WTC11 (cell line): Measurements from ENCODE around the gene SYNJ2. TPM values are rescaled to one million over a fixed set of nuclear protein-coding genes. Genes with fewer than 3 reads are reported as not detected.

Experiments
- ATAC-seq: fragments of 200-7000 bp; cut with Tn5 transposase; 2 replicates; pipeline ENCODE4 v1.10.0; 2021; ENCODE audit warnings: mild to moderate bottlenecking, moderate library complexity
- CTCF ChIA-PET: fragments of 300-600 bp; sonication (Branson Sonifier 250); formaldehyde crosslinking; loops from one replicate; lab custom pipeline; 2021; ENCODE audit warnings: antibody characterized with exemption; lab: Charles Lee
- POLR2A ChIA-PET: fragments of 350-600 bp; sonication (Branson Sonifier 250); formaldehyde crosslinking; loops from one replicate; lab custom pipeline; 2021; ENCODE audit warnings: antibody characterized with exemption; lab: Charles Lee
- DNase-seq: peaks from one replicate; pipeline ENCODE4 v3.0.0; 2021; ENCODE audit warnings: low spot score
- H3K27ac Mint-ChIP-seq: 2 replicates; pipeline ENCODE4 v1.8.0; 2021; ENCODE audit warnings: mixed read lengths
- H3K27me3 Mint-ChIP-seq: 2 replicates; pipeline ENCODE4 v1.8.0; 2021; ENCODE audit warnings: low read depth, mild to moderate bottlenecking, moderate library complexity, mixed read lengths
- H3K36me3 Mint-ChIP-seq: 2 replicates; pipeline ENCODE4 v1.8.0; 2021; ENCODE audit warnings: mixed read lengths
- H3K4me1 Mint-ChIP-seq: 2 replicates; pipeline ENCODE4 v1.8.0; 2022; ENCODE audit warnings: mixed read lengths
- H3K4me3 Mint-ChIP-seq: 2 replicates; pipeline ENCODE4 v1.8.0; 2021; ENCODE audit warnings: mild to moderate bottlenecking, moderate library complexity, mixed read lengths
- H3K9me3 Mint-ChIP-seq: 2 replicates; pipeline ENCODE4 v1.8.0; 2021; ENCODE audit warnings: mixed read lengths
- ARID4B ChIP-seq: sonication (generic); formaldehyde crosslinking; IDR thresholded peaks from 2 replicates; pipeline ENCODE4 v1.8.0; 2023; ENCODE audit warnings: missing genetic modification reagents, mild to moderate bottlenecking, borderline replicate concordance
- ATF2 ChIP-seq: sonication (generic); formaldehyde crosslinking; IDR thresholded peaks from 2 replicates; pipeline ENCODE4 v1.8.1; 2022; ENCODE audit warnings: low read depth, missing genetic modification reagents, borderline replicate concordance
- CREB1 ChIP-seq: sonication (generic); formaldehyde crosslinking; IDR thresholded peaks from 2 replicates; pipeline ENCODE4 v1.8.0; 2023; ENCODE audit warnings: mild to moderate bottlenecking, missing genetic modification reagents
- ETV6 ChIP-seq: sonication (generic); formaldehyde crosslinking; IDR thresholded peaks from 2 replicates; pipeline ENCODE4 v1.8.1; 2022; ENCODE audit warnings: mild to moderate bottlenecking, missing genetic modification reagents
- FOXP1 ChIP-seq: sonication (generic); formaldehyde crosslinking; IDR thresholded peaks from 2 replicates; pipeline ENCODE4 v1.8.0; 2022; ENCODE audit warnings: missing genetic modification reagents, mild to moderate bottlenecking, moderate library complexity, borderline replicate concordance
- GABPB1 ChIP-seq: sonication (generic); formaldehyde crosslinking; IDR thresholded peaks from 2 replicates; pipeline ENCODE4 v1.8.1; 2023; ENCODE audit warnings: mild to moderate bottlenecking, missing genetic modification reagents
- GTF2I ChIP-seq: fragments of 250-450 bp; sonication (Bioruptor Pico); conservative IDR thresholded peaks from 2 replicates; pipeline ENCODE4 v1.4.0; 2021; ENCODE audit warnings: mild to moderate bottlenecking
- JAZF1 ChIP-seq: fragments of 250-450 bp; sonication (Bioruptor Pico); IDR thresholded peaks from 2 replicates; pipeline ENCODE4 v1.9.0; 2021; ENCODE audit warnings: moderate library complexity, mild to moderate bottlenecking, inconsistent platforms
- NFE2L1 ChIP-seq: sonication (generic); formaldehyde crosslinking; IDR thresholded peaks from 2 replicates; pipeline ENCODE4 v1.8.1; 2023; ENCODE audit warnings: missing genetic modification reagents
- NR3C1 ChIP-seq: sonication (generic); formaldehyde crosslinking; conservative IDR thresholded peaks from 2 replicates; pipeline ENCODE4 v1.8.1; 2023; ENCODE audit warnings: low read depth, mild to moderate bottlenecking, missing genetic modification reagents
- TEAD1 ChIP-seq: sonication (generic); formaldehyde crosslinking; IDR thresholded peaks from 2 replicates; pipeline ENCODE4 v1.8.0; 2022; ENCODE audit warnings: mild to moderate bottlenecking, missing genetic modification reagents
- USF2 ChIP-seq: sonication (generic); formaldehyde crosslinking; IDR thresholded peaks from 2 replicates; pipeline ENCODE4 v1.8.1; 2023; ENCODE audit warnings: mild to moderate bottlenecking, missing genetic modification reagents, moderate library complexity
- ZNF138 ChIP-seq: sonication (generic); formaldehyde crosslinking; conservative IDR thresholded peaks from 2 replicates; pipeline ENCODE4 v1.8.1; 2022; ENCODE audit warnings: mild to moderate bottlenecking, moderate library complexity, missing genetic modification reagents
- ZNF219 ChIP-seq: sonication (generic); formaldehyde crosslinking; IDR thresholded peaks from 2 replicates; pipeline ENCODE4 v1.8.0; 2023; ENCODE audit warnings: missing genetic modification reagents, mild to moderate bottlenecking, borderline replicate concordance
- ZNF232 ChIP-seq: sonication (generic); formaldehyde crosslinking; IDR thresholded peaks from 2 replicates; pipeline ENCODE4 v1.8.0; 2022; ENCODE audit warnings: mild to moderate bottlenecking, missing genetic modification reagents
- ZNF263 ChIP-seq: sonication (generic); formaldehyde crosslinking; IDR thresholded peaks from 2 replicates; pipeline ENCODE4 v1.8.1; 2022; ENCODE audit warnings: low read depth, mild to moderate bottlenecking, moderate library complexity, missing genetic modification reagents
- ZNF396 ChIP-seq: fragments of 250-450 bp; sonication (Bioruptor Pico); IDR thresholded peaks from 2 replicates; pipeline ENCODE4 v1.8.0; 2021; ENCODE audit warnings: mild to moderate bottlenecking, moderate library complexity, borderline replicate concordance
- ZNF416 ChIP-seq: fragments of 250-450 bp; sonication (Bioruptor Pico); IDR thresholded peaks from 2 replicates; pipeline ENCODE4 v1.9.0; 2021; ENCODE audit warnings: mild to moderate bottlenecking, inconsistent platforms
- ZNF423 ChIP-seq: fragments of 250-450 bp; sonication (Bioruptor Pico); IDR thresholded peaks from 2 replicates; pipeline ENCODE4 v2.1.2; 2022; ENCODE audit warnings: mild to moderate bottlenecking, moderate library complexity
- ZNF425 ChIP-seq: fragments of 250-450 bp; sonication (Bioruptor Pico); conservative IDR thresholded peaks from 2 replicates; pipeline ENCODE4 v1.9.0; 2021; ENCODE audit warnings: mild to moderate bottlenecking
- total RNA-seq: library from RNA; stranded (reverse); gene quantifications from 3 replicates; pipeline ENCODE4 v1.2.3, GENCODE V29; 2021
- TF ChIP-seq, protein P1 (sequence below): fragments of 250-450 bp; sonication (Bioruptor Pico); IDR thresholded peaks from 2 replicates; pipeline ENCODE4 v1.9.0; 2021; ENCODE audit warnings: mild to moderate bottlenecking, borderline replicate concordance
- TF ChIP-seq, protein P2 (sequence below): sonication (generic); formaldehyde crosslinking; conservative IDR thresholded peaks from 2 replicates; pipeline ENCODE4 v1.8.1; 2022; ENCODE audit warnings: mild to moderate bottlenecking, missing genetic modification reagents
- TF ChIP-seq, protein P3 (sequence below): sonication (generic); formaldehyde crosslinking; IDR thresholded peaks from 2 replicates; pipeline ENCODE4 v1.8.0; 2022; ENCODE audit warnings: mild to moderate bottlenecking, missing genetic modification reagents

The SYNJ2 gene
- total RNA-seq, 1 experiment from 2014 or later = 15.3 TPM

GRCh38 chr6:157941101-157941863 is 40.4 kb upstream of the SYNJ2 start (continued):
- TF ChIP-seq ZNF425 (CRISPR knock-in tag) = no peak
- TF ChIP-seq ZNF232 (CRISPR knock-in tag) = no peak
- no peak for TF ChIP-seq ZNF396 (CRISPR knock-in tag)
- no peak for TF ChIP-seq USF2 (CRISPR knock-in tag)
- no peak for TF ChIP-seq ZNF263 (CRISPR knock-in tag)
- TF ChIP-seq ZNF416 (CRISPR knock-in tag) = no peak
- no peak for TF ChIP-seq ETV6
- no peak for TF ChIP-seq GABPB1 (CRISPR knock-in tag)
- no peak for TF ChIP-seq NR3C1 (CRISPR knock-in tag)

GRCh38 chr6:157942351-157942750 is 39.3 kb upstream of the SYNJ2 start:
- Mint-ChIP-seq H3K4me3 (no peak overlapping the region), H3K27me3 (no peaks in the 10 kb centered on the region), H3K36me3 (peaks cover 70% of the 10 kb centered on the region), H3K27ac (peak overlapping the region; percentile 26; the same call in 1 of the 2 replicates), H3K9me3 (no peaks in the 10 kb centered on the region), H3K4me1 (no peaks in the 10 kb centered on the region)
- no peak for ATAC-seq
- no peak for DNase-seq
- ChIA-PET POLR2A (no interaction called here), CTCF (no interaction called here)
- TF ChIP-seq FOXP1 (CRISPR knock-in tag) (no peak), ATF2 (CRISPR knock-in tag) (no peak), TEAD1 (CRISPR knock-in tag) (no peak), JAZF1 (CRISPR knock-in tag) (no peak), CREB1 (CRISPR knock-in tag) (no peak), GTF2I (CRISPR knock-in tag) (no peak), ARID4B (no peak), ZNF138 (CRISPR knock-in tag) (no peak), ZNF423 (CRISPR knock-in tag) (no peak), ZNF219 (no peak), NFE2L1 (CRISPR knock-in tag) (no peak), ZNF232 (CRISPR knock-in tag) (no peak)
- TF ChIP-seq, protein P1, sequence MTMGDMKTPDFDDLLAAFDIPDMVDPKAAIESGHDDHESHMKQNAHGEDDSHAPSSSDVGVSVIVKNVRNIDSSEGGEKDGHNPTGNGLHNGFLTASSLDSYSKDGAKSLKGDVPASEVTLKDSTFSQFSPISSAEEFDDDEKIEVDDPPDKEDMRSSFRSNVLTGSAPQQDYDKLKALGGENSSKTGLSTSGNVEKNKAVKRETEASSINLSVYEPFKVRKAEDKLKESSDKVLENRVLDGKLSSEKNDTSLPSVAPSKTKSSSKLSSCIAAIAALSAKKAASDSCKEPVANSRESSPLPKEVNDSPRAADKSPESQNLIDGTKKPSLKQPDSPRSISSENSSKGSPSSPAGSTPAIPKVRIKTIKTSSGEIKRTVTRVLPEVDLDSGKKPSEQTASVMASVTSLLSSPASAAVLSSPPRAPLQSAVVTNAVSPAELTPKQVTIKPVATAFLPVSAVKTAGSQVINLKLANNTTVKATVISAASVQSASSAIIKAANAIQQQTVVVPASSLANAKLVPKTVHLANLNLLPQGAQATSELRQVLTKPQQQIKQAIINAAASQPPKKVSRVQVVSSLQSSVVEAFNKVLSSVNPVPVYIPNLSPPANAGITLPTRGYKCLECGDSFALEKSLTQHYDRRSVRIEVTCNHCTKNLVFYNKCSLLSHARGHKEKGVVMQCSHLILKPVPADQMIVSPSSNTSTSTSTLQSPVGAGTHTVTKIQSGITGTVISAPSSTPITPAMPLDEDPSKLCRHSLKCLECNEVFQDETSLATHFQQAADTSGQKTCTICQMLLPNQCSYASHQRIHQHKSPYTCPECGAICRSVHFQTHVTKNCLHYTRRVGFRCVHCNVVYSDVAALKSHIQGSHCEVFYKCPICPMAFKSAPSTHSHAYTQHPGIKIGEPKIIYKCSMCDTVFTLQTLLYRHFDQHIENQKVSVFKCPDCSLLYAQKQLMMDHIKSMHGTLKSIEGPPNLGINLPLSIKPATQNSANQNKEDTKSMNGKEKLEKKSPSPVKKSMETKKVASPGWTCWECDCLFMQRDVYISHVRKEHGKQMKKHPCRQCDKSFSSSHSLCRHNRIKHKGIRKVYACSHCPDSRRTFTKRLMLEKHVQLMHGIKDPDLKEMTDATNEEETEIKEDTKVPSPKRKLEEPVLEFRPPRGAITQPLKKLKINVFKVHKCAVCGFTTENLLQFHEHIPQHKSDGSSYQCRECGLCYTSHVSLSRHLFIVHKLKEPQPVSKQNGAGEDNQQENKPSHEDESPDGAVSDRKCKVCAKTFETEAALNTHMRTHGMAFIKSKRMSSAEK (CRISPR knock-in tag) = no peak
- TF ChIP-seq, protein P2, sequence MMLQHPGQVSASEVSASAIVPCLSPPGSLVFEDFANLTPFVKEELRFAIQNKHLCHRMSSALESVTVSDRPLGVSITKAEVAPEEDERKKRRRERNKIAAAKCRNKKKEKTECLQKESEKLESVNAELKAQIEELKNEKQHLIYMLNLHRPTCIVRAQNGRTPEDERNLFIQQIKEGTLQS (CRISPR knock-in tag) = no peak
- TF ChIP-seq, protein P3, sequence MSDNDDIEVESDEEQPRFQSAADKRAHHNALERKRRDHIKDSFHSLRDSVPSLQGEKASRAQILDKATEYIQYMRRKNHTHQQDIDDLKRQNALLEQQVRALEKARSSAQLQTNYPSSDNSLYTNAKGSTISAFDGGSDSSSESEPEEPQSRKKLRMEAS (CRISPR knock-in tag) = no peak
